ENCODE results near the gene SFTA2. TPM values are rescaled to one million over a fixed set of nuclear protein-coding genes. Genes with fewer than 3 reads are reported as not detected.
"Not testable (repeated sequence)": the region's sequence is repeated elsewhere in the genome, so short reads cannot be mapped to it uniquely, and the experiment has no call there.

The SFTA2 gene
- polyA plus RNA-seq, 3 donors, result not detected

DNA sequence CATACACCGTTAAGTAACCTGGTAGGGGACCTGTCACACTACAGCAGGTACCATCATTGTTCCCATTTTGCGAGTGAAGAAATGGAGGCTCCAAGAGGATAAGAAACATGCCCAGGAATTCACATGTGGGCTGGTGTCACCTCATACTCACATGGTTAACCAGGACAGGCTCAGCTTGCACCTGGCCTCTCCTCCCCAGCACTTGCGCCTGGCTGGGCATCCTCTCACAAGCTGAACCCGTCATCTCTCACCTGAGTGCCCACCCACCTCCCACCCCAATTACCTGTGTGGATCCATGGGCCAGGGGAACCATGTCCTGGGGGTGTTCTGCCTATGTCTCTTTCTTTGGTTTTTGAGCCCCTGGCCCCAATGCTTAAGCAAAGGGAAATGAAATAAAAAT, 1.5 kb downstream of the SFTA2 start:
- Histone ChIP-seq H3K79me2 (ENCODE audit: insufficient read depth, low read length) (no peaks in the 10 kb centered on the region), H2AFZ (ENCODE audit: insufficient read depth, low read depth, low read length, poor library complexity, severe bottlenecking) (no peak overlapping the region), H3K27ac (ENCODE audit: low read depth in 1 of 2, low read length in 2 of 2) (no peak overlapping the region), H3K4me2 (replicated peaks; ENCODE audit: extremely low read depth, low read length, poor library complexity, severe bottlenecking) (no peak overlapping the region), H3K9me3 (replicated peaks in 1 of 2; ENCODE audit: control insufficient read depth in 1 of 2, insufficient read depth in 1 of 2, low read length in 2 of 2) (peaks cover 0 to 4% of the 10 kb centered on the region in 2 donors), H4K20me1 (ENCODE audit: insufficient read depth, low read length) (no peaks in the 10 kb centered on the region), H3K36me3 (replicated peaks in 1 of 2; ENCODE audit: control insufficient read depth in 1 of 2, insufficient read depth in 2 of 2, low read length in 2 of 2) (peaks cover 13 to 16% of the 10 kb centered on the region in 2 donors), H3K4me3 (replicated peaks in 1 of 3; ENCODE audit: low read depth in 2 of 3, low read length in 3 of 3) (no peak overlapping the region), H3K9ac (ENCODE audit: insufficient read depth, low read length, poor library complexity, severe bottlenecking) (no peak overlapping the region), H3K27me3 (ENCODE audit: control insufficient read depth in 2 of 2, insufficient read depth in 2 of 2, low read length in 2 of 2) (no peaks in the 10 kb centered on the region), H3K4me1 (ENCODE audit: control insufficient read depth in 1 of 2, insufficient read depth in 2 of 2, low read length in 2 of 2) (no peaks in the 10 kb centered on the region)
- 100% methylated on average over 2 of the region's 4 CpGs for WGBS (ENCODE audit: insufficient coverage)
- Mint-ChIP-seq H3K27me3 (ENCODE audit: low read depth in 3 of 3) (peaks cover 0 to 8% (median 7%) of the 10 kb centered on the region in 3 donors), H3K4me3 (no peak overlapping the region), H3K9me3 (peaks cover 6 to 13% (median 9%) of the 10 kb centered on the region in 7 donors), H3K4me1 (peaks cover 10% of the 10 kb centered on the region), H3K27ac (no peak overlapping the region), H3K36me3 (peaks cover 15 to 20% of the 10 kb centered on the region in 2 donors)
- TF ChIP-seq CTCF (IDR thresholded peaks at IDR 0.05), result no peak
- intact Hi-C loops (cut with micrococcal nuclease), result no loop called here
- DNase-seq, result no peak

DNA sequence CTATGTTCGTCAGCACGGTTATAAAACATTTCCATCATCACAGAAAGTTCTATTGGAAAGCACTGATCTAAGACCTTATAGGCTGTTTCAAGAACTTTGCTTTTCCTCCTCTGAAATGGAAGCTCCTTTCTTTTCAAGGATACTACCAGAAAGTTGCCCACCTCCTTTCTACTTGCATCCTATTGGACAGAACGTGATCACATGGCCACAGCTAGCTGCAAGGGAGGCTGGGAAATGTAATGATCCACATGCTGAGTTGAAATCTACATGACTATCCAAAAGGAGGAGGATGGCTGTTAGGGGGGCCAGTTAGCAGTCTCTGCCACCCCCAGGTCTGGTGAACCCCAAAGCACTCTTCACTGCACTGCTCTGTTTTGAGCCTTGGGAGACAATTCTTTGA, 3.3 kb downstream of the SFTA2 start:
- H3K27ac Mint-ChIP-seq, result no peak overlapping the region
- H3K4me3 Mint-ChIP-seq, result no peak overlapping the region
- no peak overlapping the region for H3K4me3 ChIP-seq (replicated peaks in 1 of 3; ENCODE audit: low read depth in 2 of 3, low read length in 3 of 3)
- H3K9me3 Mint-ChIP-seq, result peaks cover 6 to 13% (median 9%) of the 10 kb centered on the region in 7 donors
- no peak overlapping the region for H3K27ac ChIP-seq (ENCODE audit: low read depth in 1 of 2, low read length in 2 of 2)
- peaks cover 3% of the 10 kb centered on the region for H3K4me1 Mint-ChIP-seq
- H3K9me3 ChIP-seq (replicated peaks in 1 of 2; ENCODE audit: control insufficient read depth in 1 of 2, insufficient read depth in 1 of 2, low read length in 2 of 2), result peaks cover 0 to 4% of the 10 kb centered on the region in 2 donors
- H3K36me3 ChIP-seq (replicated peaks in 1 of 2; ENCODE audit: control insufficient read depth in 1 of 2, insufficient read depth in 2 of 2, low read length in 2 of 2), result peaks cover 23 to 32% of the 10 kb centered on the region in 2 donors
- H3K9ac ChIP-seq (ENCODE audit: insufficient read depth, low read length, poor library complexity, severe bottlenecking), result no peak overlapping the region
- no peak overlapping the region for H2AFZ ChIP-seq (ENCODE audit: insufficient read depth, low read depth, low read length, poor library complexity, severe bottlenecking)
- no peaks in the 10 kb centered on the region for H3K27me3 ChIP-seq (ENCODE audit: control insufficient read depth in 2 of 2, insufficient read depth in 2 of 2, low read length in 2 of 2)
- H3K36me3 Mint-ChIP-seq, result peaks cover 21 to 31% of the 10 kb centered on the region in 2 donors
- no peaks in the 10 kb centered on the region for H4K20me1 ChIP-seq (ENCODE audit: insufficient read depth, low read length)
- H3K4me2 ChIP-seq (replicated peaks; ENCODE audit: extremely low read depth, low read length, poor library complexity, severe bottlenecking), result no peak overlapping the region
- H3K79me2 ChIP-seq (ENCODE audit: insufficient read depth, low read length), result no peaks in the 10 kb centered on the region
- no peaks in the 10 kb centered on the region for H3K4me1 ChIP-seq (ENCODE audit: control insufficient read depth in 1 of 2, insufficient read depth in 2 of 2, low read length in 2 of 2)
- intact Hi-C loops (cut with micrococcal nuclease), result no loop called here
- no peak for DNase-seq
- H3K27me3 Mint-ChIP-seq (ENCODE audit: low read depth in 3 of 3), result peaks cover 0 to 7% (median 6%) of the 10 kb centered on the region in 3 donors
- WGBS (ENCODE audit: insufficient coverage), result no CpG with 5 or more reads among the region's 3 CpGs
- TF ChIP-seq CTCF (IDR thresholded peaks at IDR 0.05), result no peak

DNA sequence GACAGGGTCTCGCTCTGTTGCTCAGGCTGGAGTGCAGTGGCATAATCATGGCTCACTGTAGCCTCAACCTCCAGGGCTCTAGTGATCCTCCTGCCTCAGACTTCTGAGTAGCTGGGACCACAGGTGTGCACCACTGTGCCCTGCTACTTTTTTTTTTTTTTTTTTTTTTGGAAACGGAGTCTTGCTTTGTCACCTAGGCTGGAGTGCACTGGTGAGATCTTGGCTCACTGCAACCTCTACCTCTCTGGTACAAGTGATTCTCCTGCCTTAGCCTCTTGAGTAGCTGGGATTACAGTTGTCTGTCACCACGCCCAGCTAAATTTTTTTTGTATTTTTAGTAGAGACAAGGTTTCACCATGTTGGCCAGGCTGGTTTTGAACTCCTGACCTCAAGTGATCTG, 4.9 kb downstream of the SFTA2 start:
- H3K4me1 ChIP-seq (ENCODE audit: control insufficient read depth in 1 of 2, insufficient read depth in 2 of 2, low read length in 2 of 2); H4K20me1 ChIP-seq (ENCODE audit: insufficient read depth, low read length); intact Hi-C loops (cut with micrococcal nuclease); H3K4me1 Mint-ChIP-seq; H3K9me3 ChIP-seq (replicated peaks in 1 of 2; ENCODE audit: control insufficient read depth in 1 of 2, insufficient read depth in 1 of 2, low read length in 2 of 2); H3K4me2 ChIP-seq (replicated peaks; ENCODE audit: extremely low read depth, low read length, poor library complexity, severe bottlenecking); DNase-seq; H3K79me2 ChIP-seq (ENCODE audit: insufficient read depth, low read length); H3K27me3 Mint-ChIP-seq (ENCODE audit: low read depth in 3 of 3); H2AFZ ChIP-seq (ENCODE audit: insufficient read depth, low read depth, low read length, poor library complexity, severe bottlenecking); H3K4me3 ChIP-seq (replicated peaks in 1 of 3; ENCODE audit: low read depth in 2 of 3, low read length in 3 of 3); H3K27ac ChIP-seq (ENCODE audit: low read depth in 1 of 2, low read length in 2 of 2); H3K27ac Mint-ChIP-seq; H3K4me3 Mint-ChIP-seq; H3K9ac ChIP-seq (ENCODE audit: insufficient read depth, low read length, poor library complexity, severe bottlenecking); H3K27me3 ChIP-seq (ENCODE audit: control insufficient read depth in 2 of 2, insufficient read depth in 2 of 2, low read length in 2 of 2): not testable (repeated sequence)
- H3K36me3 ChIP-seq (replicated peaks in 1 of 2; ENCODE audit: control insufficient read depth in 1 of 2, insufficient read depth in 2 of 2, low read length in 2 of 2), result peaks cover 38 to 48% of the 10 kb centered on the region in 2 donors
- whole genome bisulfite sequencing (ENCODE audit: insufficient coverage), result 94% methylated on average over 2 of the region's 3 CpGs
- H3K9me3 Mint-ChIP-seq, result peaks cover 4 to 10% (median 7%) of the 10 kb centered on the region in 7 donors
- H3K36me3 Mint-ChIP-seq, result peaks cover 37 to 46% of the 10 kb centered on the region in 2 donors
